GM19025 (cell line): ENCODE results near the gene DNAH11.
"Not testable (repeated sequence)": the region's sequence is repeated elsewhere in the genome, so short reads cannot be mapped to it uniquely, and the experiment has no call there.

Source experiments
- ATAC-seq: cut with Tn5 transposase; IDR thresholded peaks from one replicate; pipeline ENCODE4 v1.9.1; 2021; ENCODE audit warnings: mild to moderate bottlenecking, low read depth, moderate library complexity; ENCODE audit not compliant: unreplicated experiment

DNAH11 gene

DNA sequence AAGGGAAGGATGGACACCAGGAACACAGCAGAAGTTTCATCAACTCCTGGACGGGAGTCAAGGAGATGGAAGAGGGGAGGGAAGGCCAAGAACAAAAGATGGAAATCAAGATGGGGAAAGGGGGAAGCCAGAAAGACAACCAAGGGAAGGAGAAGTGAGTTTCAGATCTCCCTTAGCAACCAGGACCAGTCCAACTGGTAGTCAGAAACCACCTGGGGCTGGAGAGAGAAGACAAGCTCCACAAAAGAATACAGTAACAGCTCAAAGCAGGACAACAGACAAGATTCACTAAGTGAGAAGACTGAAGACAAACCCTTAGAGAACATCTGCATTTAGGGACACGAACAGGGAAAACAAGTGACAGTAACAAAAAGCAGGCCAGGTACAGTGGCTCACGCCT, 372.3 kb downstream of the DNAH11 start:
- ATAC-seq = no peak

DNA sequence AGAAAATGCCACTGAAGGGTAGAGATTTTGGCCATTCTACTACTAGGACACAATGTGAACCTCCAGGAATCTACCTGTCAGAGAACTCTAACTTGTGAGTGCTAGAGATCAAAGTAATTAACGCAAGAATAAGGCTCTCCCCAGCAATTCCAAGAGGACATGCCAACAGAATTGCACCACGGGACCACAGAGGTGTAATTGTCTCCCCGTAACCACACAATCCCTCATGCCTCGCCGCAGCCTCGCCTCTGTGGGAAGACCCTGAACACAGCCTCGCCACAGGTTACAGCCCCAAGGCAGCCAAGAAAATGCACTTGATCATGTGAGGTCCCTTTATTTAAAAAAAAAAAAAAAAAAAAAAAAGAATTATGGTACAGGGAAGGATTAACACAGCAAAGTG, 373.3 kb downstream of the DNAH11 start:
- ATAC-seq = no peak

DNA sequence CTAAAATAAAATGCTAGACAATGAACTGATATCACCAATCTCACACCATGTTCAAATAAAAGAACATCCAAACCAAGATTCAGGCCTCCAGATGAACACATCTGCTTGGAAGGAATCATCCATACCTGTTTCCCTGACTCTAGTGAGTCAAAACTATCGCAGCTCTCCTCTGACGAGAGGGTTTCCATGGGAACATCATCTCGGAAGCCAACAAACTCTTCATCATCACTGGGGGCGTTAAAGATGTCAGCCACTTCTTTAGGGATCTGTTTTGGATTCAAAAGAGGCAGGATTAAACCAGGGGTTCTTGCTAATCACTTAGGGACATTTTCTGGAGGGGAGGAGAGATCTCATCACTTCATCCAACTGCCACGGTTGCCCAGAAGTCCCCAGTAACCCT, 373.8 kb downstream of the DNAH11 start:
- no peak for ATAC-seq

DNA sequence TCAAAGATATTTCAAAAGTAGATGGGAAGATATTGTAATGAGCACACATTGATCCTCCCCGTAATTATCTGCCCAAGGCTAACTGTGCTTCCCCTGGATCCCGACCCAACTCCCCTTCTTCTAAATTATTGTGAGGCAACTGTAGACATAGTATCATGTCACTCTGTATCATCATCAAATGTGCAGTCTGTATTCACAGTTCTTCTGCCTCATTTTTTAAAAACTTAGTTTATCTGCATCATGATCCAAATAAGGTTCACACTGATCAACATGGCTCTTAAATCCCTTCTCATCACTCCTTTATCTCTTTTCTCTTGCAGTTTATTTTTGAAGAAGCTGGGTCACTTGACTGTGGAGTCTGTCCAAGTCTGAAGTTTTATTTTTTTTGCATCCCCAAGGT, 375.4 kb downstream of the DNAH11 start:
- ATAC-seq = no peak

DNA sequence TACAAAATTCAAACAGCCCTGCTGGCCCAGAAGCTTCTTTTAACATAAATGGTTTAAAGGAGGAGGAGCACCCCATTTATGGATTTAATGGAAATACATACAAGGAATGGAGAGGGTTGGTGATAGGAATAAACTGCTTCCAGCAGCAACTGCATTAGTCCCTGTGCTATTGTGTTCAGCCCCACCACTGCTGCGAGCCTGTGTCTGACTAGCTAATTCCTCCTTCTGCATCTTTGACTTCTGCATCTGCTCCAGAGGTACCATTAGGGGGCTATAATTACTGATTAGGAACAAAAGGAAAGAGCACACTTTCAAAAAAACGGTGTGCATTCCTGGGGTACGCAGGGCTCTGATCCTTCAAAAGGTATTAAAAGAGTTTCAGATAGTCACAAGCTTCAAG, 378.1 kb downstream of the DNAH11 start:
- no peak for ATAC-seq

DNA sequence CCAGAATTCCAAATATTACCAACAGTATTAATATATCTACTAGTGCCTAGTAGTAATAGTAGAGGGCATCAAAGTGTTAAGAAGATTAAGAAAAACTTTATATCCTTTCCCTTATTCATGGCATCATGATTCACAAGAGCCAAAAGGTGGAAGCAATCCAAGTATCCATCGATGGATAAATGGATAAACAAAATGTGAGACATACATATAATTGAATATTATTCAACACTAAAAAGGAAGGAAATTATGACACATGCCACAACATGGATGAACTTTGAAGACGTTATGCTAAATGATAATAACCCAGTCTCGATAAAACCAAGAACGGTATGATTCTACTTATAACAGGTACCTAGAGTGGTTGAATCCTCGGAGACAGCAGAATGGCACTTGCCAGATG, 379.8 kb downstream of the DNAH11 start:
- no peak for ATAC-seq

DNA sequence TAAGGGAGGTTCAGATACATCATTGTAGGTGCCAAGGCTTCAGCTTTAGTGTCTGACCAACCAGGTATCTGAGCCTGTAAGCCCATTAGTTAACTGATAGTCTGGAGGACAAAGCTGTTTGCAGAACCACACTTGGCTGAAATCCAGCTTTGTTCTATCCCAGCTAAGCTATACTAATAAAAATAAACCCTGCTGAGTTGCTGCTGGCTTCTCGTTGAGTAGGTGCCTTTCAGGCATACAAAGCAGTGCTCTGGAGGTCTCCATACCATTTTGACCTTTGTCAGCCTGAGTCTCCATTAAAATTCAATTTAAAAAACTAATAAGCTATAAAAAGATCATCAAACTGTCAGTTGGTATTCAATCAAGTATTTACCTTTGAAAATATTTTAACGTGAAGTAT, 380.8 kb downstream of the DNAH11 start:
- ATAC-seq = no peak

DNA sequence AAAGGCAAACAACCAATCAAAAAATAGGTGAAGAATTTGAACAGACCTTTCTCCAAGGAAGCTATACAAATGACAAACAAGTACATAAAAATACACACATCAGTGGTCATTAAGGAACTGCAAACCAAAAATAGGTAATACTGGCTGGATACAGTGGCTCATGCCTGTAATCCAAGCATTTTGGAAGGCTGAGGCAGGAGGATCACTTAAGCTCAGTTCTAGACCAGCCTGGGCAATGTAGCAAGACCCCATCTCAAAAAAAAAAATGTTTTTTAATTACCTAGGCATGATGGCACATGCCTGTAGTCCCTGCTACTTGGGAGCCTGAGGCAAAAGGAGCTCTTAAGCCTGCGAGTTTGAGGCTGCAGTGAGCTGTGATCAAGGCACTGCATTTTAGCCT, 383.6 kb downstream of the DNAH11 start:
- no peak for ATAC-seq

DNA sequence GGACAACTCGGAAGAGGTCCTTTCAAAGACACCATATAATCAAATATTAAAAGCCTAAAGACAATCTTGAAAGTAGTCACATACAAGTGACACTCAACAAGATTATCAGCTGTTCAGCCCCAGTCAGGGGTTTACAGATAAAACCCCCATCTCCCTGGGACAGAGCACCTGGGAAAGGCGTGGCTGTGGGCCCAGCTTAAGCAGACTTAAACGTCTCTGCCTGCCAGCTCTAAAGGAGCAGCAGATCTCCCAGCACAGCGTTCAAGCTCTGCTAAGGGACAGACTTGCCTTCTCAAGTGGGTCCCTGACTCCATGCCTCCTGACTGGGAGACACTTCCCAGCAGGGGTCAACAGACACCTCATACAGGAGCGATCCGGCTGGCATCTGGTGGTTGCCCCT, 384.9 kb downstream of the DNAH11 start:
- no peak for ATAC-seq

DNA sequence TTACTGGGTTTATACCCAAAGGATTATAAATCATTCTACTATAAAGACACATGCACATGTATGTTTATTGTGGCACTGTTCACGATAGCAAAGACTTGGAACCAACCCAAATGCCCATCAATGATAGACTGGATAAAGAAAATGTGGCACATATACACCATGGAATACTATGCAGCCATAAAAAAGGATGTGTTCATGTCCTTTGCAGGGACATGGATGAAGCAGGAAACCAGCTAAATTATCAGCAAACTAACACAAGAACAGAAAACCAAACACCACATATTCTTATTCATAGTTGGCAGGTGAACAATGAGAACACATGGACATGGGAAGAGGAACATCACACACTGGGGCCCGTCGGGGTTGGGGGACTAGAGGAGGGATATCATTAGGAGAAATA, 390.5 kb downstream of the DNAH11 start:
- ATAC-seq = not testable (repeated sequence)

DNA sequence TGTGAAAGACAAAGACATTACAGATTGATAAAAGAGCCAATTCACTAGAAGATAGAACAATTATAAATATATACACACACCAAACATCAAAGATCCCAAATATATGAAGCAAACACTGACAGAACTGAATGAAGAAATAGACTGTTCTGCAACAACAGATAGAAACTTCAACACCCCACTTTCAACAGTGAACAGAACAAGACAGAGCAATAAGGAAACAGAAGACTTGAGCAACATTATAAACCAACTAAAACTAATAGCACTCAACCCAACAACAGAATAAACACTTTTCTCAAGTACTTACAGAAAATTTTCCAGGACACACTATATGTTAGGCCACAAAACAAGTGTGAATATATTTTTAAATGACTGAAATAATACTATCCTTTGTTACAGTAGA, 392.0 kb downstream of the DNAH11 start:
- no peak for ATAC-seq

DNA sequence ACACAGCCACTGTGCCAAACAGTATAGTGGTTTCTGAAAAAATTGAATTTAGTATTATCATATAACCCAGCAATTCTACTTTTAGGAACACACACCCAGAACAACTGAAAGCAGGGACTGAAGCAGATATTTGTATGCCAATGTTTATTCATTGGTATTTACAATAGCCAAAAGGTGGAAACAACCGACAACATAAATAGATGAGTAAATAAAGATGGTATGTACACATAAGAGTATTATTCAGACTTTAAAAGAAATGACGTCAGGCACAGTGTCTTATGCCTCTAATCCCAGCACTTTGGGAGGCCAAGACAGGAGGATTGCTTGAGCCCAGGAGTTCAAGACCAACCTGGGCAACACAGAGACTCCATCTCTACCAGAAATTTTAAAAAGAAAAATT, 395.6 kb downstream of the DNAH11 start:
- no peak for ATAC-seq

DNA sequence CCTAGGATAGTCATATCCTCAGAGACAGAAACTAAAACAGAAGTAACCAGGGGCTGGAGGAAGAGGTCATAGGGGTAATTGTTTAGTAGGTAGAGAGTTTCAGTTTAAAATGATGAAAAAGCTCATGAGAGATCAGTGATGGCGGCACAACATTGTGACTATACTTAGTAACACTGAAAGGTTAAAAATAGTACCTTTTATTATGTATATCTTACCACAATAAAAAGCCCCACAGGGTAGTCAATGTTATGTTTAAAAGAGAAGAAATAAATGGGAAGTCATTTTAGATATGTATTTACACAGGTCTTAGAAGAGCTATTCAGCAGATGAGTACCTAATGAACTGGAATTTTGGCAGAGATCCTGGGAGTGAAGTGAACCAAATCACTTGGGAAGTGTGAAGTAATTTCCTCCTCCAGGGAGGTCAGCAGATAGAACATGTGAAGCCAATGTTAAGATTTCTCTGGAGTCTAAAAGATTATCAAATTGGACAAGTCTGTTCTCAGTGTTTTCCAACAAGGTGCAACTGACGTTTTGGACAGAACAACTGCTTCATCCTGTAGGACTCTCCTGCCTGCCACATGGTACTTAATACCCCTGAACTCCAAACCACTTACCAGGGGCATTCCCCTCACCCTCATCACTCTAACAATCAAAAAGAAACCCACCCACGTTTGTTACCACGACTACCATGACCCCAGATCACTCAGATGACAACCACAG, 396.5 kb downstream of the DNAH11 start:
- ATAC-seq = peak; percentile 80

DNA sequence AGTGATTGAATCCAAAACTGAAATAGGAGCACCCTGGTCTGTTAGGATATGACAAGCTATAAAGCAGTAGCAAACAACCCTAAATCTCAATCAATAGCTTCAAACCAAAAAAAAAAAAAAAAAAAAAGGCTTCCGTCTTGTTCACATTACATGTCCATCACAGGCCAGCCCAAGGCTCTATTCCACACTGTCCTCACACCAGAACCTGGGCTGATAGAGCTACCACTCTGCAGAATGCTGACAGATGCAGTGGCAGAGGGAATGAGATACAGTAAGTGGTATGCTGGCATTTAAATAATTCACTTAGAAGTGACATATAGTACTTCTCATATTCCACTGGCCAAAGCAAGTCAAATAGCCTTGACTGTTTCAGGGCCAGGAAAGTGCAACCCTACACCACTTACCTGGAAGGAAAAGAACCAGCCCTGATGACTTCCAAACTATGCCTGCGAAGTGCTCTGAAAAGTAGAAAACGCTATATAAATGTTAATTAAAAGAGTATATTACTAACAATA, 397.1 kb downstream of the DNAH11 start:
- ATAC-seq = no peak

DNA sequence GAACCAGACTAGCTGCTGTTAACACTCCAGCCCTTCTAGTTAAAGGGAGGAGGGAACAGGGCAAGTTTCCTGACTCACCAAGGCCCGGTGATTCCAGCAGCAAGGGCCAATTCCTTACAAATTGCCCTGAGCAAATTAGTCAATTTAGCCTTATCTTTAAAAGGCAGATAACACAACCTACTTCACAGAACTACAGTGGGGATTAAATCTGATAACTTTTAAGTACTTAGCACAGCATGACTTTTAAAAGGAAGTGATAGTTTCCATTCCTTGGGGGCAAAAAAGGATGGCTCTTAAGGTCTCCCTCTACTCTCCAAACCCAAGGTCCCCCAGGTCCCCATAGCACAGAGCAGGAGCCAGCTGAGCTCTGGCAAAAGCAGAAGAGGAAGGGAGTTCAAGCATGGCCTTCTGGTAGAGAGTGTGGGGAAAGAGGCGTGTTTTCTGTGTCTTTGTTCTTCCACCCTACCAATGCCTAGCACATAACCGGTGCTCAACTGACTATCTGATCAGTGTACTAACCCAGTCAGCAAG, 398.8 kb downstream of the DNAH11 start:
- no peak for ATAC-seq

DNA sequence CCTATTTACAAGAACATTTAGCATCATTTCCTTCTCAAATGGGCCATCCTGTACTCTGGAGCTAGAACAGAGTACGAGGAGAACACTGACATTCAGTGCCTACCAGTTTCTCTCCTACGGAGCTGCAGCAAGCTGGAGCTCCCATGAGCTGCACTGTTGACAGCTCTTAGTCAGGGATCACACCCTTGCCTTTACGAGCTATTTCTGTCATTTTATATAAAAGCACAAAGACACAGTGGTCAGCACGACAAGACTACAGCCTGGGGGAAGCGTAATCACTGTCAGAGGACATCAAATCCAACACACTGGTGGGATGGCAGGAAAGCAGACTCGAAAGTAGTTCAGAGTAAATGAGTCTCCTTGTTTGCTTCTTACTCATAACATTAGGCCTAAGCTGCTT, 400.1 kb downstream of the DNAH11 start:
- ATAC-seq = no peak

DNA sequence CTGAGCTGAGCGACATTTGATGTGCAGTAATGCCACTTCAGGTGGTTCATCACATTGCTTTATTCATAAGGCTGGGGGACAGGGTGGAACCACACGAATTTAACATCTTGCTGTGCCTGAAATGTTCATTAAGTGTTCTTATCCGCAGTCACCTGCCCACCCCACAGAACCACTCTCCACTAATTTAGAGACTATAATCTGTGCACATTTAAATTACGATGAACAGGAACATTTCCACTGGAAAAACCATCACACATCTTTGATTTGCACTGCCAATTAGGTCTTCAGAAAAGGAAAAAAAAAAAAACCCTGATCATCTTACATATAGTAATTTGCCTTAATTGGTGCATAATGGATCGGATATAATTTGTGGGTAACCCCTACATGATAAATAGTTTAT, 400.6 kb downstream of the DNAH11 start:
- no peak for ATAC-seq

DNA sequence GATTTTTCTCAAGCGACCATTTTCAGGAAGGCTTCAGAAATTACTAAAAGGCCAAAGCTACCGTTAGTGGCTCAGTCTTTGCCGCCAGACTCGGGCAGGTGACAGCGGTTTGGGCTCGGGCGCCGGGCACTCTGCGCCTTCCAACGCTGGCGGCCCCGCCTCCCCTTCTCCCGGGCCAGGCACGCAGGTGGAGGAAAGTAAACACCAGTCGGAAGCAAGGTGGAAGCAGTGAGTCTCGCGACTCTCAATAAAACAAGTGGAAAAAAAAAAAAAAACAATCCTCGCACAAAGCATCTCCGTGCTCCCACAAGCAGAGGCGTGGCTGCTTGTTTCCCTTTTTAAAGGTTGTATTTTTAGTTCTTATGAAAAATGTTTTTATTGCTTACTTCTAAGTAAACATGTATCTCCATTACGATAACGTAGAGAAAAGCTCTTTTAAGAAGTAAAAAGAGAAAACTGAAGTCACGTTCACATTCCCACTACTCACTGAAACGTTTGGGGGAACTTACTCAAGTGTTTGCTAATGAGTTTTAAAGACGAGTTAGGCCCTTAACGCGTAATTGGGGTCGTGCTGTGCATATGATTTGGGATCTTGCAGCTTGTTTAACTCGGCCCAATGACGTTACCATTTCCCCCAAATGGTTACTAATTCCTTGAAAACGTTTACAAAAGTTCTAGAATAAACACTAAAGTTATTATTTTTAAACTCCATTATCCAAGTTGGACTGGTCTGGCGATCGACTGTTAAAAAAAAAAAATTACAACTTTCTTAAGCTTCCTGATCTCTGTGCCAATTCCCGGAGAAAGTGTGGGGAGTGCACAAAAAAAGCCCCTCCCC, 402.0 kb downstream of the DNAH11 start:
- ATAC-seq = no peak

DNA sequence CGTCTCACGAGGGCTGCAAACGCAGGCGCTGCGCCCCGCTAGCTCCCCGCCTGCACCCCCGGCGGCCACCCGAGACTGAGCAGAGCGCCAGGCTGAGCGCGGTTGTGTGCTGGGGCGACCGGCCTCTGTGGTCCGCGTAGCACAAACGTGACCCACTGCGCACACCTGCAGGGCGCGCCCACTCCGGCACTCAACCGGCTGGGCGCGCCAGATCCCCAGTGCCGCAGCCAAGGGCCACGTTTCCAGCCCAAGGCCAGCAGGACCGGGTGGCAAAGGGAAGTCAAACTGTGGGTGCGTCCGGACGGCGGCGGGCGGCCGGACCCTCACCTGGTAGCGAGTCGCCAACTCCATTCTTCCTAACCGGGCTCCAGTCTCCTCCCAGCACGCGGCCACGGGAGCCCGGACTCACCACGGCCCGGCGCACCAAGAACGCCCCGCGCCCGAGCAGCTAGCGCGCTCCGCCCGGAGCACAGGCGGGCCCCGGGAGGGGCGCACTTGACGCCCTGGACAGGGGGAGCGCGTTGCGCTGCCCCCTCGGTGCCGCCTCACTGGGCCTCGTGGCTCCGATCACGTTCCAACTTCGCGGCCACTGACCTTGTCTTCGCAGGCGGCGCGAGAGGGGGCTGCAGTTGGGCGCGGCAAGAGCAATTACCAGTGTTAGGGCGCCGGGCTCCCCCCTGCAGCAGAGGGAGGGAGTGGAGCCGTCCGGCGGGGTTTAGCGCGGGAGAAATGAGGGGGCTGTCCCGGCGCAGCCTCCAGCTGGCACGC, 402.8 kb downstream of the DNAH11 start, which contains the start of gene CDCA7L:
CDCA7L (minus strand) TSS at position 446 of the 768 bp plus-strand sequence; CDS start at position 351, 95 bp downstream.
- ATAC-seq = peak; percentile 92

DNA sequence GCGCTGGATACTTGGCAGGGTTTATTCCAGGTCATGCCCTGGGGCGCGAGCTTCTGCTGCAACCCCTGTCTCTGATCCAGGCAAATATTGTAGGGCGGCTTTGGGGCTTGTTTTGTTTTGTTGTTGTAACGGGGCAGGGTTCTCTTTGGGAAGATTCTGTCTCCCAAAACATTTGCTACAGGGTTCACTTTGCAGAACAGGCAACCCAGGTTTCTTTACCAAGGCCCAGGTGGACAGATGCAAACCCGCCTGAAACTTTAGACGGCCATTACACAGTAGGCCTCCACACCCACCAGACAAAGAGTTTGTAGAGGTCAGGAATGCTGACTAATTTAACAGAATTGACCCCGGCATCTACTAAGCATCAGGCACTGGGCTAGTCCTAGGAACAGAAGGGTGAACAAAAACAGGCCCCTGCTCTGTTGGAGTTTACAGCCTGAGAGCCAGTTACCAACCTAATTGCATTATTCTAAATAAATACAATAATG, 403.4 kb downstream of the DNAH11 start:
- ATAC-seq = no peak

DNA sequence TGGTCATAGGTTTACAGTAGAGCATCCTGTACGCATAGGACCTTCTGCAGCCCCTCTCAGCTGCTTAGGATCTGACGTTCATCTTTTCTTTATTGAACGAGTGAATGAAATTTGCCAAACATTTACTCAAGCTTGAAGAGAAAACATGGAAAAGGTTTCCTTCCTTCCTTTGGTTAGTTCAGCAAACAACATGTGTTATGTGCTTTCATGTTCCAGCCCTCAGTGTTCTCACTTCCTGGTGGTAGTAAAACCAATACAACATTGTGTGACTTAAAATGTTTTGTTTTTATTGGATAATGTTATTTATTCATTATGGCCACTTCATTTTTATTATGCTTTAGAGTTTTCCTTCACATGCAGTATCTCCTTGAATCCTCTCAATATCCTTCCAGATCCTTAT, 404.2 kb downstream of the DNAH11 start:
- ATAC-seq = no peak
